Bronchial epithelial cell (primary cell): Measurements from ENCODE around the gene SLC4A3. TPM values are rescaled to one million over a fixed set of nuclear protein-coding genes. Genes with fewer than 3 reads are reported as not detected.

ENCODE experiments used
- DNase-seq: peaks from one replicate; pipeline ENCODE4 v3.0.0-alpha.2; 2010; ENCODE audit warnings: low read depth
- FAIRE-seq: peaks from 2 replicates; lab custom pipeline; 2011; peaks lifted over from hg19 to GRCh38; lab: Jason Lieb, UNC
- H3K27me3 ChIP-seq: 2 replicates; pipeline ENCODE4 v1.5.1; 2011; ENCODE audit warnings: low read length; ENCODE audit not compliant: control insufficient read depth, insufficient read depth
- H3K36me3 ChIP-seq: 2 replicates; pipeline ENCODE4 v1.5.1; 2011; ENCODE audit warnings: low read length; ENCODE audit not compliant: control insufficient read depth, insufficient read depth
- H3K4me3 ChIP-seq: 2 replicates; pipeline ENCODE4 v1.5.1; 2011; ENCODE audit warnings: mild to moderate bottlenecking, low read depth, low read length, control low read depth
- CTCF ChIP-seq: IDR thresholded peaks from 2 replicates; pipeline ENCODE4 v1.5.1; 2011; ENCODE audit warnings: mild to moderate bottlenecking, moderate library complexity, low read length, control low read depth, inconsistent platforms; ENCODE audit not compliant: insufficient read depth, severe bottlenecking
- total RNA-seq: library from RNA; depleted of rRNA; stranded (reverse); fragments of >200 nt; gene quantifications from 2 replicates; pipeline ENCODE4 v1.2.1, GENCODE V29; 2014

Gene SLC4A3
- total RNA-seq, 1 donor from 2014 or later = 1.6 TPM

- TF ChIP-seq CTCF = no peak
- Histone ChIP-seq H3K4me3 (no peak overlapping the region), H3K36me3 (no peaks in the 10 kb centered on the region), H3K27me3 (no peaks in the 10 kb centered on the region)
- DNase-seq (peak; percentile 92), FAIRE-seq (peak; percentile 75)
Measured at GRCh38 chr2:219661955-219662395, 34.5 kb downstream of the SLC4A3 start.

- Histone ChIP-seq H3K4me3 (no peak overlapping the region), H3K27me3 (no peaks in the 10 kb centered on the region), H3K36me3 (no peaks in the 10 kb centered on the region)
- DNase-seq = no peak
- TF ChIP-seq CTCF = no peak
- no peak for FAIRE-seq
Measured at GRCh38 chr2:219662566-219662965, 35.1 kb downstream of the SLC4A3 start.

- no peak overlapping the region for H3K4me3 ChIP-seq
- no peak for TF ChIP-seq CTCF
- FAIRE-seq = no peak
- H3K36me3 ChIP-seq = no peaks in the 10 kb centered on the region
- H3K27me3 ChIP-seq = no peaks in the 10 kb centered on the region
- no peak for DNase-seq
Measured at GRCh38 chr2:219663116-219663762, 35.8 kb downstream of the SLC4A3 start.

- H3K27me3 ChIP-seq = no peaks in the 10 kb centered on the region
- no peaks in the 10 kb centered on the region for H3K36me3 ChIP-seq
- TF ChIP-seq CTCF = no peak
- H3K4me3 ChIP-seq = no peak overlapping the region
- no peak for FAIRE-seq
- DNase-seq = no peak
Measured at GRCh38 chr2:219664041-219664440, 36.6 kb downstream of the SLC4A3 start.

- no peaks in the 10 kb centered on the region for H3K36me3 ChIP-seq
- H3K27me3 ChIP-seq = no peaks in the 10 kb centered on the region
- no peak for DNase-seq
- TF ChIP-seq CTCF = no peak
- no peak for FAIRE-seq
- H3K4me3 ChIP-seq = no peak overlapping the region
Measured at GRCh38 chr2:219664944-219665343, 37.5 kb downstream of the SLC4A3 start.

- FAIRE-seq (no peak), DNase-seq (no peak)
- TF ChIP-seq CTCF = no peak
- Histone ChIP-seq H3K4me3 (no peak overlapping the region), H3K27me3 (no peaks in the 10 kb centered on the region), H3K36me3 (no peaks in the 10 kb centered on the region)
Measured at GRCh38 chr2:219665926-219666325, 38.5 kb downstream of the SLC4A3 start.
